Spleen (tissue), 7 donors: ENCODE measurements around the gene FRMD4B.

Experiments
- CTCF ChIP-seq, 11 experiments: fragments of 200-600 bp in 7 of 11; fragments of 450-650 bp in 4 of 11; sonication (generic) in 4 of 11; IDR thresholded peaks in 8 of 11; conservative IDR thresholded peaks in 3 of 11; 1 replicate in 7 of 11; 2 replicates in 4 of 11; pipeline versions ENCODE4 v1.4.0 to v1.8.0; 2016 to 2021; ENCODE audit warnings: antibody characterized with exemption in 11 of 11, inconsistent platforms in 4 of 11, mild to moderate bottlenecking in 1 of 11
- POLR2A ChIP-seq, 3 donors: fragments of 450-650 bp; IDR thresholded peaks; one replicate each; pipeline ENCODE4 v1.5.1; 2017; ENCODE audit warnings: antibody characterized with exemption in 3 of 3, mild to moderate bottlenecking in 1 of 3
- donor health status: DM: no; HTN: no; CAD: no; lungs with moderate emphysema.
- donor health status: DM: no; HTN: no; CAD: no.
- donor health status: DM: no; HTN: no; CAD: no.

- TF ChIP-seq POLR2A (IDR thresholded peaks at IDR 0.05) (no peak), CTCF (IDR thresholded peaks at IDR 0.05 in 8 of 11, conservative IDR thresholded peaks at IDR 0.05 in 3 of 11) (no peak)
Observed at GRCh38 chr3:69179740-69180372, 206.0 kb downstream of the FRMD4B start.
